HEK293 (cell line): ENCODE results near the gene GCC1.

ENCODE experiments used
- CTCF ChIP-seq: fragments of 450-650 bp; formaldehyde crosslinking; IDR thresholded peaks from 2 replicates; pipeline ENCODE4 v1.5.1; 2016; ENCODE audit warnings: missing biosample characterization, missing genetic modification characterization
- GFI1B ChIP-seq: fragments of 450-650 bp; formaldehyde crosslinking; IDR thresholded peaks from 2 replicates; pipeline ENCODE4 v1.5.1; 2016; ENCODE audit warnings: missing biosample characterization, missing genetic modification characterization
- HOXC10 ChIP-seq: sonication (generic); formaldehyde crosslinking; IDR thresholded peaks from 2 replicates; pipeline ENCODE4 v1.8.1; 2023; ENCODE audit warnings: mild to moderate bottlenecking, missing genetic modification reagents
- MYNN ChIP-seq: fragments of 450-650 bp; formaldehyde crosslinking; IDR thresholded peaks from 2 replicates; pipeline ENCODE4 v1.5.1; 2016; ENCODE audit warnings: missing biosample characterization, missing genetic modification characterization, borderline replicate concordance
- YY1 ChIP-seq: fragments of 450-650 bp; formaldehyde crosslinking; IDR thresholded peaks from 2 replicates; pipeline ENCODE4 v1.5.1; 2018; ENCODE audit warnings: missing biosample characterization, missing genetic modification characterization
- ZBTB26 ChIP-seq: fragments of 450-650 bp; formaldehyde crosslinking; optimal IDR thresholded peaks from 2 replicates; pipeline ENCODE3; 2016; ENCODE audit warnings: missing biosample characterization, mild to moderate bottlenecking, missing genetic modification characterization
- ZFP69B ChIP-seq: fragments of 450-650 bp; formaldehyde crosslinking; IDR thresholded peaks from 2 replicates; pipeline ENCODE4 v1.5.1; 2016; ENCODE audit warnings: missing biosample characterization, missing genetic modification characterization
- ZNF146 ChIP-seq: fragments of 450-650 bp; formaldehyde crosslinking; IDR thresholded peaks from 2 replicates; pipeline ENCODE4 v1.5.1; 2016; ENCODE audit warnings: missing biosample characterization, missing genetic modification characterization
- ZNF223 ChIP-seq: fragments of 450-650 bp; formaldehyde crosslinking; IDR thresholded peaks from 2 replicates; pipeline ENCODE4 v1.5.1; 2016; ENCODE audit warnings: missing biosample characterization, missing genetic modification characterization
- ZNF302 ChIP-seq: fragments of 450-650 bp; formaldehyde crosslinking; IDR thresholded peaks from 2 replicates; pipeline ENCODE4 v1.5.1; 2016; ENCODE audit warnings: missing biosample characterization, missing genetic modification characterization, low read depth
- ZNF404 ChIP-seq: fragments of 450-650 bp; formaldehyde crosslinking; IDR thresholded peaks from 2 replicates; pipeline ENCODE4 v1.5.1; 2017; ENCODE audit warnings: missing biosample characterization, missing genetic modification characterization
- ZNF416 ChIP-seq: fragments of 450-650 bp; formaldehyde crosslinking; IDR thresholded peaks from 2 replicates; pipeline ENCODE4 v1.5.1; 2016; ENCODE audit warnings: missing biosample characterization, missing genetic modification characterization
- ZNF623 ChIP-seq: fragments of 450-650 bp; formaldehyde crosslinking; IDR thresholded peaks from 2 replicates; pipeline ENCODE4 v1.5.1; 2016; ENCODE audit warnings: missing biosample characterization, missing genetic modification characterization

- TF ChIP-seq ZNF223 (tag by site-specific recombination) (no peak), HOXC10 (CRISPR knock-in tag) (no peak), YY1 (tag by site-specific recombination) (no peak), ZNF623 (no peak), ZBTB26 (tag by site-specific recombination) (no peak), ZNF146 (no peak), CTCF (no peak), ZNF302 (no peak), GFI1B (no peak), ZFP69B (tag by site-specific recombination) (no peak), MYNN (tag by site-specific recombination) (no peak), ZNF416 (tag by site-specific recombination) (no peak), ZNF404 (tag by site-specific recombination) (no peak)
Measured at GRCh38 chr7:127628445-127628844, 43.0 kb upstream of the GCC1 start.
